Fibroblast of lung (primary cell): ENCODE measurements around the gene ACSL3.

Experiments used
- CTCF ChIP-seq, 2 donors: IDR thresholded peaks in 1 of 2; conservative IDR thresholded peaks in 1 of 2; 1 replicate in 1 of 2; 2 replicates in 1 of 2; pipeline ENCODE4 v1.5.1; 2011 to 2012; ENCODE audit warnings: low read length in 2 of 2, control low read depth in 1 of 2, inconsistent platforms in 1 of 2, low read depth in 1 of 2, mild to moderate bottlenecking in 1 of 2
- EZH2 ChIP-seq: IDR thresholded peaks from 2 replicates; pipeline ENCODE4 v1.5.1; 2012; ENCODE audit warnings: low read length, control low read depth, mild to moderate bottlenecking; ENCODE audit errors: missing control alignments

GRCh38 chr2:222944552-222944951, 83.7 kb downstream of the ACSL3 start:
- TF ChIP-seq CTCF (conservative IDR thresholded peaks at IDR 0.05 in 1 of 2, IDR thresholded peaks at IDR 0.05 in 1 of 2; ENCODE audit: low read depth in 1 of 2, low read length in 2 of 2) (no peak), EZH2 (no peak)
